Fibroblast of the aortic adventitia (primary cell): ENCODE data around the gene ASIC4. TPM values are rescaled to one million over a fixed set of nuclear protein-coding genes. Genes with fewer than 3 reads are reported as not detected.

ENCODE experiments used
- DNase-seq: peaks from one replicate; pipeline ENCODE4 v3.0.0-alpha.2; 2010; ENCODE audit warnings: low read depth
- H3K4me3 ChIP-seq: 2 replicates; pipeline ENCODE4 v1.5.1; 2011; ENCODE audit warnings: low read depth, mild to moderate bottlenecking, control low read depth, low read length, moderate library complexity
- CTCF ChIP-seq: IDR thresholded peaks from 2 replicates; pipeline ENCODE4 v1.5.1; 2011; ENCODE audit warnings: mild to moderate bottlenecking, low read length, control low read depth, inconsistent platforms; ENCODE audit not compliant: insufficient read depth
- total RNA-seq: library from RNA; depleted of rRNA; stranded (reverse); fragments of >200 nt; gene quantifications from 2 replicates; pipeline ENCODE4 v1.2.3, GENCODE V29; 2012; ENCODE audit warnings: low replicate concordance

Gene ASIC4
- total RNA-seq, 1 donor = not detected

- no peak for DNase-seq
- TF ChIP-seq CTCF = no peak
- no peak overlapping the region for H3K4me3 ChIP-seq
Measured at GRCh38 chr2:219508971-219509779, 5.1 kb upstream of the ASIC4 start.

GRCh38 chr2:219509780-219510511 lies 4.3 kb upstream of the ASIC4 start:
- H3K4me3 ChIP-seq = peak overlapping the region; percentile 33
- TF ChIP-seq CTCF = peak; percentile 89
- DNase-seq = peak; percentile 52

GRCh38 chr2:219510512-219511135 lies 3.7 kb upstream of the ASIC4 start:
- no peak overlapping the region for H3K4me3 ChIP-seq
- TF ChIP-seq CTCF = no peak

GRCh38 chr2:219511547-219512325 lies 2.5 kb upstream of the ASIC4 start:
- H3K4me3 ChIP-seq = no peak overlapping the region
- no peak for TF ChIP-seq CTCF
- no peak for DNase-seq

More at GRCh38 chr2:219510512-219511135, 3.7 kb upstream of the ASIC4 start:
- DNase-seq = no peak

GRCh38 chr2:219512524-219513216 lies 1.6 kb upstream of the ASIC4 start:
- H3K4me3 ChIP-seq = no peak overlapping the region
- TF ChIP-seq CTCF = no peak
- DNase-seq = no peak

GRCh38 chr2:219513787-219514186 lies 495 bp upstream of the ASIC4 start:
- H3K4me3 ChIP-seq = no peak overlapping the region

More at GRCh38 chr2:219513787-219514186, 495 bp upstream of the ASIC4 start:
- no peak for TF ChIP-seq CTCF
- no peak for DNase-seq
